ENCODE data around the gene AK4. TPM values are rescaled to one million over a fixed set of nuclear protein-coding genes. Genes with fewer than 3 reads are reported as not detected.

Gene AK4
- total and polyA plus RNA-seq, 7 donors = 9.7 to 74.1 (median 37.8) TPM

- 12 to 17% methylated on average over 23 of the region's 23 CpGs for WGBS, 2 donors
- Histone ChIP-seq H3K27ac (peak overlapping the region in 2 of 4 donors; percentile 63 to 72), H3K36me3 (no peaks in the 10 kb centered on the region), H3K4me1 (peaks cover 0 to 18% (median 16%) of the 10 kb centered on the region in 4 donors), H3K9me3 (no peaks in the 10 kb centered on the region), H3K4me3 (peak overlapping the region; percentile 53 to 84 (median 66)), H3K27me3 (no peaks in the 10 kb centered on the region)
- intact Hi-C loops (cut with DNase I) = loop anchor here (10.0 kb wide), 1 partner anchor 110 kb away; the partner anchor contains the start of gene AK4
- TF ChIP-seq POLR2A (IDR thresholded peaks at IDR 0.05) (no peak), EP300 (IDR thresholded peaks at IDR 0.05) (no peak), POLR2AphosphoS5 (IDR thresholded peaks at IDR 0.05) (no peak)
- TF ChIP-seq, protein P1, sequence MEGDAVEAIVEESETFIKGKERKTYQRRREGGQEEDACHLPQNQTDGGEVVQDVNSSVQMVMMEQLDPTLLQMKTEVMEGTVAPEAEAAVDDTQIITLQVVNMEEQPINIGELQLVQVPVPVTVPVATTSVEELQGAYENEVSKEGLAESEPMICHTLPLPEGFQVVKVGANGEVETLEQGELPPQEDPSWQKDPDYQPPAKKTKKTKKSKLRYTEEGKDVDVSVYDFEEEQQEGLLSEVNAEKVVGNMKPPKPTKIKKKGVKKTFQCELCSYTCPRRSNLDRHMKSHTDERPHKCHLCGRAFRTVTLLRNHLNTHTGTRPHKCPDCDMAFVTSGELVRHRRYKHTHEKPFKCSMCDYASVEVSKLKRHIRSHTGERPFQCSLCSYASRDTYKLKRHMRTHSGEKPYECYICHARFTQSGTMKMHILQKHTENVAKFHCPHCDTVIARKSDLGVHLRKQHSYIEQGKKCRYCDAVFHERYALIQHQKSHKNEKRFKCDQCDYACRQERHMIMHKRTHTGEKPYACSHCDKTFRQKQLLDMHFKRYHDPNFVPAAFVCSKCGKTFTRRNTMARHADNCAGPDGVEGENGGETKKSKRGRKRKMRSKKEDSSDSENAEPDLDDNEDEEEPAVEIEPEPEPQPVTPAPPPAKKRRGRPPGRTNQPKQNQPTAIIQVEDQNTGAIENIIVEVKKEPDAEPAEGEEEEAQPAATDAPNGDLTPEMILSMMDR (IDR thresholded peaks at IDR 0.05) = no peak
- no peak for DNase-seq
Observed at GRCh38 chr1:65255035-65255655, 107.1 kb downstream of the AK4 start.

DNA sequence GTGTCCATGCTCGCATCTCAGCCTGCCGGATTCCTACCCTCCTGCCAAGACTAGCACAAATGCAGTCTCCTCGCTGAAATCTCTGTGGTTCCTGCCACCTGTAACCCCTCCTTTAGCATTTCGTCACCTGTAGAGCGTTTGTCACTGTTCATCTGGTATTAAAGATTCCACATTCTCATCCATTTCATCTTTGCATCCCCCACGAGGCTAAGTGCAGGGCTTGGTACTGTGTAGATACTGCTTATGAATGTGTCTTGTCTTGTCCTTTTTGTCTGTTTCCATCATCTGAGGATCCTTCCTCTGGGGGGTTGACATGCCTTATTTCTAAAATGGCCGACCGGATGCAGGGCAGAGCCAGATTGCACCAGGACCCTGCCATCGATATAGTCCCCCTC, 107.7 kb downstream of the AK4 start:
- H3K9me3 ChIP-seq = no peaks in the 10 kb centered on the region
- peak overlapping the region in 1 of 4 donors; percentile 70 for H3K4me3 ChIP-seq
- no peak overlapping the region for H3K27ac ChIP-seq
- peaks cover 0 to 18% (median 16%) of the 10 kb centered on the region in 4 donors for H3K4me1 ChIP-seq
- H3K36me3 ChIP-seq = no peaks in the 10 kb centered on the region
- TF ChIP-seq POLR2A (IDR thresholded peaks at IDR 0.05) (no peak), EP300 (IDR thresholded peaks at IDR 0.05) (no peak), POLR2AphosphoS5 (IDR thresholded peaks at IDR 0.05) (no peak)
- TF ChIP-seq, protein P1 (IDR thresholded peaks at IDR 0.05) = no peak
- intact Hi-C loops (cut with DNase I) = loop anchor here (10.0 kb wide), 1 partner anchor 111 kb away; the partner anchor contains the start of gene AK4
- no peak for DNase-seq
- 82 to 85% methylated on average over 9 of the region's 9 CpGs for WGBS, 2 donors
- H3K27me3 ChIP-seq = no peaks in the 10 kb centered on the region

DNA sequence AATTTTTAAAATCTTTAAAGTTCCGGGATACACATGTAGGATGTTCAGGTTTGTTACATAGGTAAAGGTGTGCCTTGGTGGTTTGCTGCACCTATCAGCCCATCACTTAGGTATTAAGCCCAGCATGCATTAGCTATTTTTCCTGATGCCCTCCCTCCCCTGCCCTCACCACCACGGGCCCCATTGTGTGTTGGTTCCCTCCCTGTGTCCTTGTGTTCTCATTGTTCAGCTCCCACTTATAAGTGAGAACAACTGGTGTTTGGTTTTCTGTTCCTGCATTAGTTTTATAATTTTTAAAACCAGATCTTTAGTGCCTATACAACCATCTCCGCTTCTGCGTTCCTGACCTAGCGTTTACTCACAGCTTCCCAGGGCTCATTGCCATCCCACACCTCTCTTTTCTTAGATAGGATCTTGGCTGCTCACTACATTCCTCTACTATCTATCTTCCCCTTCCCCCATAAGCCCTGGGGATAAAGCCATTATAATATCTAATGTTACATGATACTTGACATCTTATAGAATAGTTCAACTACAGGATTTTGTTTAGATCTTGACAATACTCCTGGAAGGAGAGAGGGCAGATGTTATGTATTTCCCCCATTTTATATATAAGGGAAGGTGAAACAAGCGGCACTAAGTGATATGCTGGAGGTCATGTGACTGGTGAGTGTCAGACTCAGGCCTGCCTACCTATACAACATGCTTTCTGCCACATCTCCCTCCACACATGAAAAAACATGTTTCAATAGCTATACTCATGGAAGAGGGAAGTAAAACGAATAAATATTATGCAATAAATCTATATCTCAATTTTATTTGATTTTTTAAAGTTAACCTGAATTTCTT, 109.1 kb downstream of the AK4 start:
- Histone ChIP-seq H3K36me3 (no peaks in the 10 kb centered on the region), H3K27ac (no peak overlapping the region), H3K4me3 (no peak overlapping the region), H3K9me3 (no peaks in the 10 kb centered on the region), H3K4me1 (peaks cover 0 to 18% (median 16%) of the 10 kb centered on the region in 4 donors), H3K27me3 (no peaks in the 10 kb centered on the region)
- intact Hi-C loops (cut with DNase I) = loop anchor here (10.0 kb wide), 1 partner anchor 112 kb away; the partner anchor contains the start of gene AK4
- TF ChIP-seq POLR2AphosphoS5 (IDR thresholded peaks at IDR 0.05) (no peak), POLR2A (IDR thresholded peaks at IDR 0.05) (no peak), EP300 (IDR thresholded peaks at IDR 0.05) (no peak)
- TF ChIP-seq, protein P1 (IDR thresholded peaks at IDR 0.05) = no peak
- WGBS, 2 donors = 84 to 88% methylated on average over 7 of the region's 7 CpGs
- no peak for DNase-seq

DNA sequence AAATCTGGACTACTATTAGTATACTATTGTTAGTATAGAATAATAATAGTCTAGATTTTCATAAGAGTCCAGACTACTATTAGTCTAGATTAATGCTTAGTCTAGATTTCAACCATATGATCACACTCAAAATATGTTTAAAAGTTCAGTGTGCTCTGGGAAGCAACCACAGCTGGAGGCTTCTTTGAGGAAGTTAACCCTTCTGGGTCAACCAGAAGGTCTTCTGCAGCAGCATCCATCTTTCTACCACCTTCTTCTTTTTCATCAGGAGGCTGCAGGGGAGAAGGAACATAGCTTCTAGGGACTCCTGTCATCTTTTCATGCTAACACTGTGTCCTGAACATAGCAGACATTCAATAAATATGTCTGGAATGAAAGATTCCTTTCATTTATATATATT, 110.1 kb downstream of the AK4 start:
- intact Hi-C loops (cut with DNase I) = loop anchor here (10.0 kb wide), 1 partner anchor 113 kb away; the partner anchor contains the start of gene AK4
- no peak for DNase-seq
- H3K27me3 ChIP-seq = no peaks in the 10 kb centered on the region
- TF ChIP-seq, protein P1 (IDR thresholded peaks at IDR 0.05) = no peak
- TF ChIP-seq POLR2A (IDR thresholded peaks at IDR 0.05) (no peak), POLR2AphosphoS5 (IDR thresholded peaks at IDR 0.05) (no peak), EP300 (IDR thresholded peaks at IDR 0.05) (no peak)
- H3K27ac ChIP-seq = no peak overlapping the region
- no peak overlapping the region for H3K4me3 ChIP-seq
- H3K4me1 ChIP-seq = peaks cover 0 to 18% (median 16%) of the 10 kb centered on the region in 4 donors
- H3K9me3 ChIP-seq = no peaks in the 10 kb centered on the region
- H3K36me3 ChIP-seq = no peaks in the 10 kb centered on the region
